Effector CD8-positive, alpha-beta T cell (primary cell): ENCODE results near the gene POU6F2.
"Not testable (repeated sequence)": the region's sequence is repeated elsewhere in the genome, so short reads cannot be mapped to it uniquely, and the experiment has no call there.

Experiments used
- DNase-seq: peaks from one replicate; lab custom pipeline; 2025; lab: John Stamatoyannopoulos, UW

POU6F2 gene

DNA sequence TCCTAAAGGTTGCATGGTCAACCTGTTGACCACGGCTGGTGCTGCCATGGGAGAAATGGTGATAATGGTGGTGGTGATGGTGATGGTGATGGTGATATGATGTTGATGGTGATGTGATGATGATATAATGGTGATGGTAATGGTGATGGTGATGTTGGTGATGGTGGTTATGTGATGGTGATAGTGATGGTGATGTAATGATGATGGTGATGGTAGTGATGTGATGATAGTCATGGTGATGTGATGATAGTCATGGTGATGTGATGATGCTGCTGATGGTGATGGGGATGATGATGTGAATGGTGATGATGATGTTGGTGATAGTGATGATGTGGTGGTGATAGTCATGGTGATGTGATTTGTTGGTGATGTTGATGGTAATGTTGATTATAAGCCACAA, 23.9 kb downstream of the POU6F2 start:
- no peak for DNase-seq

DNA sequence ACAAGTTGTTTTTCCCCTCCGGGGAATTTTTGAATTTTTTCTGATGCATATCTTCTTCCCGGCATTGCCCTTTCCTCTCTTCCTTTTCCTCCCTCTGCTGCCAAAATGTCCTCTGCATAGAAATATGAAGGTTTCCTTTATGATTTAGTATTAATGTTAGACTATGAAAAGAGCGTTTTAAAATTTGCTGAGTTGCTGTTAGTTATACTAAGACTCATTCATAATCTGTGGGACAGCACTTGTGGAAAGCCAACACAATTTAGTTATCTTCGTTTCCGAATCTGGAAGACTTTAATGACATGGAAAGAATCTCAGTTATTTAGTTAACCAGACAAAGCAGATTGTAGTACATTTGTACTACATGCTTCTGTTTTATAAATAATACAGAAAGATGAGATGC, 25.0 kb downstream of the POU6F2 start:
- DNase-seq, result no peak

DNA sequence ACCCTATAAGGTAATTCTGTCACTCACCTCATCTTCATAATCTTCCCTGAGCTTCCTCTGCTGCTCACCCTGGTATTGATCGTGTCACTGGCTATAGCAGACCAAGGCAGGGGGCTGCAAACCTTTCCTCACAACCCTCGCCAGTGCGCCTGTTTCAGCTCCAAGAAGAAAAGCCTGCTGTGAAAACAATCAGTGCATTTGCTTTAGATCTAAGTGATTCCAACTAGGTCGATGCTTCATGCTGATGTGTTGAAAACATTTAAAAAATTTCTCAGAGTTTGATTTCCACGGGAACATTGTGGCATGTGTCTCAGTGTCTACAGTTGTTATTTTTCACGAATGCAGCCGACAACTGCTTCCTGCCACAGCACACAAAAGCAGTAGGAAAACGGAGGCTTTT, 27.3 kb downstream of the POU6F2 start:
- no peak for DNase-seq

DNA sequence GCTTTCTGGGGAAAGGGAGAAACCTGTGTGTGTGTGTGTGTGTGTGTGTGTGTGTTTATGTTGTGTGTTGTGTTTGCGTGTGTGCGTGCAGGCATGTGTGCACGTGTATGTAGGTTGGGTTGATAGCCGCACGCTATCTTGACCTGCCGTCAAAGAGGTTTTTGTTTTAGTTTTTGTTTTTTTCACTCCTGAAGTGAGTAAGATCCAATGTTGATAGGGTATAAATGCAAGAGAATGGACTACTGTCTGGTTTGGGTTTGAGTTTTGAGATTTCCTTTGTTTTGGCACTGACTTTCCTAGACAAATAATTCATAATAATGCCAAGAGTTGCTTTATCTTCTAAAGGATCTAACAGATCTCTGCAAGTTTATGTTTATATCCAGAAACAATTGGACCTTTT, 27.8 kb downstream of the POU6F2 start:
- DNase-seq, result no peak

DNA sequence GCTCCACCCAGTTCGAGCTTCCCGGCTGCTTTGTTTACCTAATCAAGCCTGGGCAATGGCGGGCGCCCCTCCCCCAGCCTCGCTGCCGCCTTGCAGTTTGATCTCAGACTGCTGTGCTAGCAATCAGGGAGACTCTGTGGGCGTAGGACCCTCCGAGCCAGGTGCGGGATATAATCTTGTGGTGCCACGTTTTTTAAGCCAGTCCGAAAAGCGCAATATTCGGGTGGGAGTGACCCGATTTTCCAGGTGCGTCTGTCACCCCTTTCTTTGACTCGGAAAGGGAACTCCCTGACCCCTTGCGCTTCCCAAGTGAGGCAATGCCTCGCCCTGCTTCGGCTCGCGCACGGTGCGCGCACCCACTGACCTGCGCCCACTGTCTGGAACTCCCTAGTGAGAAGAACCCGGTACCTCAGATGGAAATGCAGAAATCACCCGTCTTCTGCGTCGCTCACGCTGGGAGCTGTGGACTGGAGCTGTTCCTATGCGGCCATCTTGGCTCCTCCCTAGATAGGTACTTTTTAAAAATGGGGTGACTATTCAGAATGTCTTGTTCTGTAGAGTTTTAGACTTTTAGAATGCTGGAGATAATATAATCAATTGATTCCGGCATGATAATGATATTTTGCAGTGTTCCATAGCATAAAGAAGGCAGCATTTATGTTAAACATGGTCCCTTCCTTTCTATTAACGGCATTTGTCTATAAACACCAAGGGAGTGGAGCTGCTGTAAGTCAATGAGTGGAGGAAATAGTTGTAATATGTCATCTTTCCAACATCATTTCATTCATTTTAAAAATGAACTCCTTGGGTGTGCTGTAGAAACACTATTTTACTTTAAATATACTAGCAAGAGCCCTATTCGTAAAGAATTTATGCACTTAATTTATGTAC, 35.6 kb downstream of the POU6F2 start:
- DNase-seq, result not testable (repeated sequence)

GRCh38 chr7:39016609-39017008, 38.9 kb downstream of the POU6F2 start:
- no peak for DNase-seq

DNA sequence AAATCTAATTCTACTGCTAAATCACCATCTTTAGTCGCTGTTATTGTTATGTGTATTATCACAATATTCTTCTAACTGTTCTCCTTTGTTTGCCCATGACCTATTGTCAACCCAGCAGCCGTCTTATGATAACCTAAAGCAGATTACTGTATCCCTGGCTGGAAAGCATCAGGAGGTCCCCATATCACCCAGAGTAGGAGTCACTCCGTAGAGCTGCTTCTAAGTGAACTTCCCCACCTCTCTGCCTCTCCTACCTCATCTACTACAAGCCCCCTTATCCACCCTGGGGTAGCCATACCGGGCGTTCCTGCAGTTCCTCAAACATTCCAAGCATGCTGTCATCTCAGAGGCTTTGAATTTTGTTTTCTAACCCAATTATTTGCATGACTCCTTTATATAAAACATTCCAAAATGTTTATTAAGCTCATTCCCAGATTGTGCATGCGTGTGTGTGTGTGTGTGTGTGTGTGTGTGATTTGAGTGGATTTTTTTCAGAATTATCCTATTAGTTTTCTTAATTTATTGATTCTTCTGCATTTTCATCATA, 39.7 kb downstream of the POU6F2 start:
- DNase-seq, result no peak

DNA sequence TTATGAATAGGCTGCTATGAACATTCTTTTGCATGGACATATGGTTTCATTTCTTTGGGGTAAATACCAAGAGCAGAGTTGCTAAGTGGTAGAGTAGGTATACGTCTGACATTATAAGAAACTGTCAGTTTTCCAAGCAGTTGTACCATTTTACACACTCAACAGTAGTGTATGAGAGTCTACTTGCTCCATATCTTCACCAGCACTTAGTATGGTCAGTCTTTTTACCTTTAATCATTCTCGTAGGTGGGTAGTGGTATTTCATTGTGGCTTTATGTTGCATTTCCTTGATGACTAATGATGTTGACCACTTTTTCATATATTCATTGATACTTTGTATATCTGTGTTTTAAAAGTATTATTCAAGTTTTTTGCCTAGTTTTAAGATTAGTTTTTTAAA, 45.1 kb downstream of the POU6F2 start:
- DNase-seq, result no peak

- no peak for DNase-seq
These were observed 49.8 kb downstream of the POU6F2 start for GRCh38 chr7:39027491-39027890.

- DNase-seq, result no peak
These were observed 56.3 kb downstream of the POU6F2 start for GRCh38 chr7:39033885-39034624.

GRCh38 chr7:39035156-39035555, 57.4 kb downstream of the POU6F2 start:
- no peak for DNase-seq

GRCh38 chr7:39035903-39036302, 58.2 kb downstream of the POU6F2 start:
- DNase-seq, result no peak

- DNase-seq, result no peak
These were observed 65.0 kb downstream of the POU6F2 start for GRCh38 chr7:39042670-39043069.

GRCh38 chr7:39043531-39043930, 65.8 kb downstream of the POU6F2 start:
- no peak for DNase-seq

DNA sequence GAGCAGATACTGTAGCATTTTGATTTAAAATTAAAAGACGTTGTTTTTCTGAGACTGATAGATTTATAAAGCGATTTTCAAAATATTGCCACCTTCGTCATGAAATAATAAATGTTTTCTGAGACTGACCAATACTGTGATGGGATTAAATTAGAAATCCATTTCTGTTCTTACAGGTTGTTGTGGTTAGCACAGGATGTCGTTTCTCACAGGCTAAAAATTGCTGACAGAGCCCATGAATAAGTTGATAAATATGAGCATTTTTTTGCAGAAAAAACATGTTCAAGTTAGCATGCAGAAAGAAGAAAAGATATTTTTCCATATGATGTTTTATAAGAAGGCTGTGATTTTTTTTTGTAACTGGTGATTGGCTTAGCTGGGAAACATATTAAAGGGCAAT, 66.8 kb downstream of the POU6F2 start:
- DNase-seq, result no peak

DNA sequence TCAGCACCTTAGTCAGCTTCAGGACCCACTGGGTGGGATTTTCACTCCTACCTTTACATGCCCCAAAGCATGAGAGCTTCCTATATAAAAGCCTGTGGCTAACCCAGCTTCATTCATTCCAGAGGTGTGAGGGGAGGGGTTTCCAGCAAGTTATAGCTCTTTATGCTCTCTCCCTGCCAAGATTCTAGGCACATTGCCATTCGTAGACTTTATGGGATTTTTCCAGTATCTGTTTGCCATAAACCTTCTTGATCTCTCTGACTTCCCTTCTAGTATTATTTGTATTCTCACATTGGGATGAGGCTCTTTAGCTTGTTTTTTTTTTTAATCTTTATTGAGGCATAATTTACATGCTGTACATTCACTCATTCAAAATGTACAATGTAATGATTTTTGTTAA, 67.5 kb downstream of the POU6F2 start:
- no peak for DNase-seq

DNA sequence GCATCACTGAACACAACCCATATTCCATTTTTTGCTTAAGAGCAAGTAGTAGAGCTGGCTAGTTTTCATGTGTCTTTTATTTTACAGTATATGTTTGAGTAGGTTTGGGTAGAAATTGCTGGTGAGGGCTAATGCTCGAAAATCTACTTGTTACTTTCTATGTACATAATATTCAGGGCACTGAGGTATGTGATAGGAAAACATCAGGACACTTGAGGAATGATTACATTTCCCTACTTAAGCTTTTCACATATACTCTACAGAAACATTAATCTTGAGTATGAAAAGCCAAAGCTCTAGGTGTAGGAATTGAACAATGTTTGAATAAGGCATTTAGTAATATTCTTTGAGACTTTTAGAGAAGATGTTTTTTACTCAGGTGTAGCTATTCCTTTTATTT, 73.6 kb downstream of the POU6F2 start:
- no peak for DNase-seq

DNA sequence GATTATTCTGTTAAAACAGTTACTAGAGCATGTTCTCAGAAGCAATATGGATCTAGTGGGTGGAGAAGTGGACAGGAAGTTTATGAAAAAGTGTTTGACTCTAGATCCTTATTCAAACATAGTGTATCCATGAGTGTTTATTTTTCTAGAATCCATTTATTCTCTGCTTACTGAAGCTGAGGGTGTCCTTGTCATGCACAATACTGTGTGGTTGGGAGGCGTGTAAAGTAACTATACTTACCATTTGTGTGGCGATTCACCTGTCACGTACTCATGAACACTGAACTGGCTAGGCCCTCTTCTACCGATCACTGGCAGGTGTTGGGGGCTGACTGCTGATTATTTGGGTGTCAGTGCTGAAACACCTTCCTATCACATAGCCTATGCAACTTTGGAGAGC, 74.0 kb downstream of the POU6F2 start:
- no peak for DNase-seq

DNA sequence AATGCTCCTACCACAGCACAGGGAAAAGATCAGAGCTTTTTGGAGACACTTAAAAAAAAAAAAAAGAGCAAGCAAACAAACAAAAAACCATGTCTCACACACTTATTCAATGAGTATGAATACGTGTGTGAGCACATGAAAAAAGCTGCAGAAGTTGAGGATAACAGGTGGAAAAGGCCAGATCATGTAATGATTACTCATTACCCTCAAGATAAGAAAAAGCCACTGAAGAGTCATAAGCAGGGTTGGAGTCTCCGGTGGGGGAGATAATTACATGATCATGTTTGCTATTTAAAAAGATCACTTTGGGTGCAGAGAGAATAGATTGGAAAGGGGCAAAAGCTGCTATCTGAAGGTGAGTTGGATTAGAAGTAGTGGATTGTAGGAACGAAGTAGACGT, 77.0 kb downstream of the POU6F2 start:
- DNase-seq, result no peak

GRCh38 chr7:39056153-39056552, 78.4 kb downstream of the POU6F2 start:
- DNase-seq, result no peak

DNA sequence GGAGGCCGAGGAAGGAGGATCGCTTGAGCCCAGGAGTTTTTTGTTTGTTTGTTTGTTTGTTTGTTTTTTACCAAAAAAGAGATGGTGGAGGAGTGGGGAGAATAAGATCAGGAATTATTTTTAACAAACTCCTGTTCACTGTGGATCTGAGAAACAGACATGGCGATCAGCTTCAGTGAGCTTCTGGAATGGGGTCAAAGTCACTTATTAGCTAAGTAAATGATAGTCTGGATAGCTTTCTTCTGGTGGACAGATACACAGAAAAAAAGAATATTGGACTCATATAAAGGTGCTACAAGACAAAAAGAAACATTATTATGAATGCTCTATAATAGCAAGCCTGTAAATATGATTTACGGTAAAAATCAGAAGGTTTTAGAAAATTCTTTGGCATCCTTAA, 85.1 kb downstream of the POU6F2 start:
- no peak for DNase-seq

DNA sequence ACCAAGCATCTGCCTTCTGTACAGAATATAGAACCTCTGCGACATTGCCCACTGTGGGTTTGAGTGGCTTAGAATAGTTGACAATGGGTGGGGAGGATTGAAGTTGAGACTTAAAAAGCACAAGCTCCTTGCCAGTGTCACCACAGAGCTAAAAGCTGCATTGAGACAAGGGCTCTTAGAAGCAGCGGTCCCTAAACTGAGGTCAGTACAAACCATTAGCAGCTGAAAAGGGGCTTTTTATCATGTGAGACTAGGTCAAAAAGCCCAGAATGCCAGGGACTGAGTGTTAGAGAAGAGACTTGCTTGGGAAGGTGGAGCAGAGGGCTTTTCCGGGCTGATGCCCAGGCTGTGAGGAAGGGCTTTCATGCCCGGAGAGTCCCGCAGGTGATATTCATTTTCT, 91.3 kb downstream of the POU6F2 start:
- no peak for DNase-seq
